Left kidney (tissue), 2 donors: ENCODE data around the gene PYGO2. TPM values are rescaled to one million over a fixed set of nuclear protein-coding genes. Genes with fewer than 3 reads are reported as not detected.

Experiments
- DNase-seq: peaks from one replicate; pipeline ENCODE4 v3.0.0-alpha.2; 2013
- polyA plus RNA-seq: library from polyadenylated mRNA; unstranded; fragments of 120-200 nt; gene quantifications from one replicate; pipeline ENCODE4 v1.2.1, GENCODE V29; 2013; ENCODE audit not compliant: insufficient read length

Gene PYGO2
- polyA plus RNA-seq, 1 donor: 42.6 TPM

- no peak for DNase-seq
These were observed 1.3 kb upstream of the PYGO2 start for GRCh38 chr1:154962795-154963330.

GRCh38 chr1:154962156-154962749 is 671 bp upstream of the PYGO2 start:
- no peak for DNase-seq

GRCh38 chr1:154960446-154961136 is 991 bp downstream of the PYGO2 start:
- no peak for DNase-seq

- no peak for DNase-seq
These were observed 2.2 kb downstream of the PYGO2 start for GRCh38 chr1:154959426-154959780.

- no peak for DNase-seq
These were observed 2.7 kb downstream of the PYGO2 start for GRCh38 chr1:154958681-154959425.

GRCh38 chr1:154958036-154958435 is 3.5 kb downstream of the PYGO2 start:
- no peak for DNase-seq

GRCh38 chr1:154957091-154957657 is 4.4 kb downstream of the PYGO2 start:
- no peak for DNase-seq

- DNase-seq: no peak
These were observed 5.0 kb downstream of the PYGO2 start for GRCh38 chr1:154956544-154956941.

- peak; percentile 98 for DNase-seq
These were observed 5.7 kb downstream of the PYGO2 start, which contains the start of gene PBXIP1 for GRCh38 chr1:154955718-154956543. Gene PBXIP1 (minus strand): TSS chr1:154956099. CDS start chr1:154953721, 2,378 bp downstream.

- no peak for DNase-seq
These were observed 6.4 kb downstream of the PYGO2 start for GRCh38 chr1:154955039-154955717.

GRCh38 chr1:154954541-154954940 is 7.0 kb downstream of the PYGO2 start:
- DNase-seq: no peak

GRCh38 chr1:154953611-154954038 is 8.0 kb downstream of the PYGO2 start:
- DNase-seq: no peak

- DNase-seq: no peak
These were observed 8.9 kb downstream of the PYGO2 start for GRCh38 chr1:154952664-154953063.

- no peak for DNase-seq
These were observed 9.5 kb downstream of the PYGO2 start for GRCh38 chr1:154951901-154952657.

- no peak for DNase-seq
These were observed 13.5 kb downstream of the PYGO2 start for GRCh38 chr1:154948079-154948478.

GRCh38 chr1:154945962-154946850 is 15.4 kb downstream of the PYGO2 start:
- no peak for DNase-seq

GRCh38 chr1:154945160-154945961 is 16.2 kb downstream of the PYGO2 start:
- DNase-seq: no peak
